Liver (tissue), 2 donors: ENCODE data around the gene TMEM255A.

ENCODE experiments used
- CTCF ChIP-seq: fragments of 150-350 bp; IDR thresholded peaks from 2 replicates; pipeline ENCODE4 v1.5.1; 2017; ENCODE audit warnings: improper control_type of control experiment, low read depth, low read length; ENCODE audit not compliant: missing input control
- REST ChIP-seq: IDR thresholded peaks from 2 replicates; pipeline ENCODE4 v1.6.1; 2016; ENCODE audit warnings: antibody characterized with exemption, mild to moderate bottlenecking
- donor health status: healthy.

GRCh38 chrX:120235284-120235683, 76.0 kb downstream of the TMEM255A start:
- TF ChIP-seq REST: no peak
- no peak for TF ChIP-seq CTCF
